ENCODE measurements around the gene GTF2H1. TPM values are rescaled to one million over a fixed set of nuclear protein-coding genes. Genes with fewer than 3 reads are reported as not detected.
A peak's percentile ranks its signal among the peaks of the same experiment; 100 is the strongest.
"Not testable (repeated sequence)": the region's sequence is repeated elsewhere in the genome, so short reads cannot be mapped to it uniquely, and the experiment has no call there.

The GTF2H1 gene
- polyA plus RNA-seq, 3 donors from 2014 or later = 24.3 to 33.8 (median 27.2) TPM

DNA sequence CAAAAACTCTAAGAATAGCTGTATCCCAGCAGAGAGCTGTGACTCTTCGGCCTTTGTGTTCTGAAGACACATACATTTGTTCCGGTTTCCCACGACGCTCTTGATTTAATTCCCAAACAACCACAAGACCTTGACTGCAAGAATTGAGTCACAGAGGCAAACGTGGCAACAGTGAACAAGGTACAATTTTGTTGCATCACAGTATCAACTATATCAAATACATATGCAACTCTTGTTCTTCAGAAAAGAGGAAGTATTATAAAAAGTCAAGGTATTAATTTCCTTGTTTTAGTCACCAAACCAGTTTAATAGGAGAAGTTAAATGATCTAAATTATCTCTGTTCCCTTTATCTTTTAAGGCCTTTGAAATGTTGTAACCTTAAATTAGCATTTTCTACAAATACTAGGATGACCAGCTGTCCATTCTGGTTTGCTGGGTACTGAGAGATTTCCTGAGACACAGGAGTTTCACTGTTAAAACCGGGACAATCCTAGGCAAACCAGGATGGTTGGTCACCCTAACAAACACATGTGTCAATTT is 11.5 kb upstream of the GTF2H1 start:
- Mint-ChIP-seq H3K27me3 (ENCODE audit: low read depth in 3 of 3) (no peaks in the 10 kb centered on the region), H3K36me3 (peaks cover 21 to 41% (median 37%) of the 10 kb centered on the region in 3 donors), H3K4me1 (no peaks in the 10 kb centered on the region), H3K27ac (peak overlapping the region in 1 of 6 donors; percentile 35), H3K9me3 (no peaks in the 10 kb centered on the region), H3K4me3 (no peak overlapping the region)
- no peak for DNase-seq

DNA sequence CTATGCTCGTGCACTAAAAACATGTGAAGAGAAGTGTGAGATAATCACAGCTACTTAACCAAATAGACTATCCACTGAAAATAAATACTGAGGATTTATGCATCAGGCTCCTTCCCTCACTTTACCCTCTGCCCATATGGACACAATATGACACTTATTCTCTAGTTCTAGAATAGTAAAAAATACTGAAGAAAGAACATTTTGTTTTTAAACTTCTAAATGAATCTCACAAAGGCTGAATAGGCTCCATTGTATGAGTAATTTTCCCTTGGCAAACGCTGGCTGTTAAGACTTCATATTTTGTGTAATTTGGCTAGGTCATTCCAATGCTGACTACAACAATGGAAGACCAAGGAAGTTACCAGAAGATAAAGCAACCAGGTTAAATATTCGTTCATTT is 10.4 kb upstream of the GTF2H1 start:
- Mint-ChIP-seq H3K36me3 (peaks cover 11 to 39% (median 26%) of the 10 kb centered on the region in 3 donors), H3K4me1 (no peaks in the 10 kb centered on the region), H3K4me3 (no peak overlapping the region), H3K27me3 (ENCODE audit: low read depth in 3 of 3) (no peaks in the 10 kb centered on the region), H3K9me3 (no peaks in the 10 kb centered on the region), H3K27ac (peak overlapping the region in 2 of 6 donors; percentile 7 to 20)
- DNase-seq = no peak

DNA sequence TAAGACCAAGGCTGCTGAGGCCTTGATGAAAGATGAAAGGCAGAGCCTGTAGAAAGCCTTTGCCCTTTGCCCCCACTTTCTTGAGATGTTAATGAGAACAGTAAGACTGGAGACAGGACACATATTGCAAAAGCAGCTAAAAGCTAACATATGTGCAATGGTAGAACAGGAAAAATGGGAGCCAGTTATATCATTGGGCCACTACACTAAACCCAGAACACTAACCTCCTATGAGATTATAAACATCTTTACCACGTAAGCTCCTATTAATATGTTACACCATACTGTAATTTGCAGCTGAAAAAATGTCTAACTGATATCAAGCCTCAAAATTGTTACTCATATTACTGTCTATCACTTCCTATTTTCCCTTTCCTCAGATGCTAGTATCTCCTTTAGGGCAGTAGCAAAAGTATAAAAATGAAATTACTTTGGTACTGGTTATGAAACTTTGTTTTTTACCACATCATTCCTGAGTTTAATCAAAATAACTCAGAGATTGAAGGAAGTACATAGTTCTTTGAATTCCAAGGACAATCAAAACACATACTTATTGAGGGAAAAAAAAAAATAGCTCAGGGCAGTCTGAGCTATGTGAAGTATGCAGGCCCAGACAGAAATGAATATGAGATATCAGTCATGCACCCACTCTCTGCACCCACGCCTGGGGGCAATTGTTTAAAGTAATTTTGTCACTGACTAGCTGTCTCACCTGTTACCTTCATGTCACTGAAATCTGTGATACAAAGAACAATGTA is 9.5 kb upstream of the GTF2H1 start:
- no peaks in the 10 kb centered on the region for H3K27me3 Mint-ChIP-seq (ENCODE audit: low read depth in 3 of 3)
- H3K4me3 Mint-ChIP-seq = no peak overlapping the region
- H3K36me3 Mint-ChIP-seq = peaks cover 11 to 38% (median 25%) of the 10 kb centered on the region in 3 donors
- H3K9me3 Mint-ChIP-seq = no peaks in the 10 kb centered on the region
- H3K27ac Mint-ChIP-seq = no peak overlapping the region
- no peaks in the 10 kb centered on the region for H3K4me1 Mint-ChIP-seq
- no peak for DNase-seq

DNA sequence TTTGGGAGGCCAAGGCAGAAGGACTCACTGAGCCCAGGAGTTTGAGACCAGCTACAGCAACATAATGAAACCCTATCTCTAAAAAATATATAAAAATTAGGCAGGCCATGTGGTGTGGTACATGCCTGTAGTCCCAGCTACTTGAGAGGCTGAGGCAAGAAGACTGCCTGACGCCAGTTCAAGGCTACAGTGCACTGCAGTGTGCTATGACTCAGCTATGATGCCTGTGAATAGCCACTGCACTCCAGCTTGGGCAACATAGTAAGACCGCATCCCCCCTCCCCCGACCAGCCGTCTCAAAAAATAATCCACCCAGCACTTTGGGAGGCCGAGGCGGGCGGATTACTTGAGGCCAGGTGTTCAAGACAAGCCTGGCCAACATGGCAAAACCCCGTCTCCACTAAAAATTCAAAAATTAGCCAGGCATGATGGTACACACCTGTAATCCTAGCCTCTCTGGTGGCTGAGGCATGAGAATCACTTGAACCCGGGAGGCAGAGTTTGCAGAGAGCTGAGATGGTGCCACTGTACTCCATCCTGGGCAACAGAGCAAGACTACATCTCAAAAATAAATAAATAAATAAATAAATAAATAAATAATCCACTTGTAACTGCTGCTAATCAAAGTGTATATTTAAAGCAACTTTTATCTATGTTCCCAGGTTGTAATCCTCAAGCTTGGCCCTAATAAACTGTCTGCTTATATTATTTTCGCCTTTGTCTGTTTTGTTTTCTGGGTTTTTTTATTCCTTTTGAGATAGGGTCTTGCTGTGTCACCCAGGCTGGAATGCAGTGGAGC is 8.2 kb upstream of the GTF2H1 start:
- Mint-ChIP-seq H3K36me3 (peaks cover 9 to 25% (median 15%) of the 10 kb centered on the region in 3 donors), H3K9me3 (no peaks in the 10 kb centered on the region), H3K4me1 (peaks cover 2 to 9% of the 10 kb centered on the region in 2 donors), H3K27me3 (ENCODE audit: low read depth in 3 of 3) (peaks cover 0 to under 1% (median 0%) of the 10 kb centered on the region in 3 donors), H3K27ac (no peak overlapping the region), H3K4me3 (no peak overlapping the region)
- DNase-seq = no peak

DNA sequence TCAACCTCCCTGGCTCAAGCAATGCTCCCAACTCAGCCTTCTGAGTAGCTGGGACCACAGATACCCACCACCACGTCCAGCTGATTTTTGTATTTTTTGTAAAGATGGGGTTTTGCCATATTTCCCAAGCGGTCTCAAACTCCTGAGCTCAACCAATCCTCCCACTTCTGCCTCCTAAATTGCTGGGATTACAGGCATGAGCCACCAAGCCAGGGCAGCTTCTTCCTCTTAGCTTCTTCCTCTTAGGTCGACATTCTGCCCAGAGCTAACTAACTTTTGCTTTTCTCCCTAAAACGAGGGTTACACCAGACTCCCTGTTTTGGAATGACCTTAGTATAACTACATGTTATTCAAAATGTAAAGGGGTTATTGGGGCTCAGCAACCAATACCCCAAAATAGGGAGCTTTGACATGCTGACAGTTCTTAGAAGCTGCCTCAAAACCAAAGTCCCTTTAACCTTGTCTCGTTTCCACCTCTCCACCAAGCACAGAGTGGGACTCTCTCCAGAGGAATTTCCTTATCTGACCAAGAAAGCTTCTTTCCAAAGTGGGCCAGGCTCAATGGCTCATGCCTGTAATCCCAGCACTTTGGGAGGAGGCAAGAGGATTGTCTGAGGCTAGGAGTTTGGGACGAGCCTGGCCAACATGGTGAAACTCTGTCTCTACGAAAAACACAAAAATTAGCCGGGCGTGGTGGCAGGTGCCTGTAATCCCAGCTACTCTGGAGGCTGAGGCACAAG is 7.4 kb upstream of the GTF2H1 start:
- peaks cover 7 to 17% of the 10 kb centered on the region in 2 donors for H3K4me1 Mint-ChIP-seq
- H3K4me3 Mint-ChIP-seq = no peak overlapping the region
- peaks cover 0 to 1% (median 0%) of the 10 kb centered on the region in 3 donors for H3K27me3 Mint-ChIP-seq (ENCODE audit: low read depth in 3 of 3)
- no peak for DNase-seq
- H3K36me3 Mint-ChIP-seq = peaks cover 7 to 19% (median 11%) of the 10 kb centered on the region in 3 donors
- peak overlapping the region in 1 of 6 donors; percentile 24 for H3K27ac Mint-ChIP-seq
- H3K9me3 Mint-ChIP-seq = no peaks in the 10 kb centered on the region

DNA sequence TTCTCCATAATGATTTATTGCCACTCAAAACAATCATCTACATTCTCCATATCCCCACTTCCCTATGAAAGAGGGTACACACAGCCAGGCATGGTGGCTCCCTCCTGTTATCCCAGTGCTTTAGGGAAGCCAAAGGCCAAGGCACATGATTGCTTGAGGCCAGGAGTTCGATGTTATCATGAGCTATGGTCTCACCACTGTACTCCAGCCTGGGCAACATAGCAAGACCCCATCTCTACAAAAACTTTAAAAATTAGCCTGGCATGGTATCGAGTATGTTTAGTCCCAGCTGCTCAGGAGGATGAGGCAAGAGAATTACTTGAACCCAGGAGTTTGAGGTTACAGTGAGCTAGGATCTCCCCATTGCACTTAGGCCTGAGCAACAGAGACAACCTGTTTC is 6.5 kb upstream of the GTF2H1 start:
- DNase-seq = no peak
- Mint-ChIP-seq H3K4me1 (peaks cover 12 to 27% of the 10 kb centered on the region in 2 donors), H3K4me3 (no peak overlapping the region), H3K27ac (no peak overlapping the region), H3K36me3 (peaks cover 2 to 11% (median 6%) of the 10 kb centered on the region in 3 donors), H3K27me3 (ENCODE audit: low read depth in 3 of 3) (peaks cover 0 to 1% (median 0%) of the 10 kb centered on the region in 3 donors), H3K9me3 (no peaks in the 10 kb centered on the region)

DNA sequence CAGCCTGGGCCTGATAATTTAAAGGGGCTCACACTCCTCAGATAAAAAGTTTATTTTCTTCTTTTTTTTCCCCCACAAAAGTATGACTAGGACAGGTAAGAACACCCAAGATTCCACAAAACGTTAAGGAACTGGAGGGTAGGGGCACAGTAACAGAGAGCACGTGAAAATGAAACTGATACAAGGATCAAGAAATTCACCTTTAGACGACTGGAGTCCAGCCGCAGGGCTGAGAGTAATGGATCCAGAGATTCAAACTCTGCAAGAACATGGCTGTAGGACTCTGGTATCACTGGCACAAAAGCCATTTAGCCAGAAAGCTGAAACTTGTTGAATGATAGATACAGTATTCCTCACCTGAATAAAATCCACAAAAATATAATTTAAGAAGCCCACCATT is 4.8 kb upstream of the GTF2H1 start:
- peaks cover 24 to 42% of the 10 kb centered on the region in 2 donors for H3K4me1 Mint-ChIP-seq
- peaks cover 0 to 5% (median 0%) of the 10 kb centered on the region in 3 donors for H3K36me3 Mint-ChIP-seq
- no peak for DNase-seq
- no peak overlapping the region for H3K27ac Mint-ChIP-seq
- peaks cover 8 to 14% (median 8%) of the 10 kb centered on the region in 3 donors for H3K27me3 Mint-ChIP-seq (ENCODE audit: low read depth in 3 of 3)
- H3K9me3 Mint-ChIP-seq = no peaks in the 10 kb centered on the region
- H3K4me3 Mint-ChIP-seq = no peak overlapping the region

DNA sequence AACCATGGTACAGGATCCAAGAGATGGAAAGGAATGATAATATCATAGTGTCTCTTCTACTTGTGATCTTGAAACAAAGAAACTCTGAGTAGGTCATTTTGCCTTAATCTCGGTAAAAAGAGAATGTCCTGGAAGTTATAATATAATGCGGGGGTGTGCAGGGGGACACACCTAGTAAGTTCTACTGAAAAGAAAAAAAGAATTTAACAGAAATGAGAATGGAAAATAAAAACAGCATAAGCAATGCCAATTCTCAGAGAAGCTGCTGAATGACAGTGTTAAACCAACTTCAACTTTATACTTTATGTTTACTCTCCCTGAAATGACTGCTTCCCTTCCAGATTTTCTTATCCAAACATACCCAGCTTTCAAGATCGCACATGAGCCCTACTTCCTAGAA is 2.5 kb upstream of the GTF2H1 start:
- peaks cover 46 to 66% of the 10 kb centered on the region in 2 donors for H3K4me1 Mint-ChIP-seq
- H3K27ac Mint-ChIP-seq = peak overlapping the region in 4 of 6 donors; percentile 6 to 100 (median 74)
- H3K4me3 Mint-ChIP-seq = peak overlapping the region in 1 of 5 donors; percentile 8

DNA sequence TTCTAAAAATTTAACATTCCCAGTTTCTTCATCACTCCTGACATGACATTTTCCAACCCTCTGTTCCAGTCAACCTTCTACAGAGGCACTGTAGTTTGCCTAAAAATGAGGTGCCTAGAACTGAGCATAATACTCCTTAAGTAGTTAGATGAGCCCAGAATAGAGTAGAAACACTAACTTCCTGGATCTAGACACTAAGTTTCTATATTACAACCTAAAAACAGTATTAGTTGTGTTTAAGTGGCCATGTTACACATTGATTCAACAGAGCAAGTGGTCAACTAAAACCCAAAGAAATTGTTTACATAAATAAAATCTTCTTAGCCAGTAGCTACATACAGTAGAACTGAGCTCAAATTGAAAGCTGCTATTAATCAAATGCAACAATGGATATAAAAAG is 1.8 kb upstream of the GTF2H1 start:
- Mint-ChIP-seq H3K27ac (peak overlapping the region in 5 of 6 donors; percentile 20 to 100 (median 71)), H3K4me3 (peak overlapping the region in 4 of 5 donors; percentile 13 to 51 (median 28)), H3K27me3 (ENCODE audit: low read depth in 3 of 3) (peaks cover 8 to 18% (median 12%) of the 10 kb centered on the region in 3 donors), H3K9me3 (no peaks in the 10 kb centered on the region), H3K4me1 (peaks cover 52 to 73% of the 10 kb centered on the region in 2 donors), H3K36me3 (peaks cover 0 to 3% (median 0%) of the 10 kb centered on the region in 3 donors)
- no peak for DNase-seq

More for the DNA sequence above, 2.5 kb upstream of the GTF2H1 start:
- Mint-ChIP-seq H3K9me3 (no peaks in the 10 kb centered on the region), H3K36me3 (peaks cover 0 to 5% (median 0%) of the 10 kb centered on the region in 3 donors), H3K27me3 (ENCODE audit: low read depth in 3 of 3) (peaks cover 8 to 18% (median 12%) of the 10 kb centered on the region in 3 donors)
- DNase-seq = no peak

DNA sequence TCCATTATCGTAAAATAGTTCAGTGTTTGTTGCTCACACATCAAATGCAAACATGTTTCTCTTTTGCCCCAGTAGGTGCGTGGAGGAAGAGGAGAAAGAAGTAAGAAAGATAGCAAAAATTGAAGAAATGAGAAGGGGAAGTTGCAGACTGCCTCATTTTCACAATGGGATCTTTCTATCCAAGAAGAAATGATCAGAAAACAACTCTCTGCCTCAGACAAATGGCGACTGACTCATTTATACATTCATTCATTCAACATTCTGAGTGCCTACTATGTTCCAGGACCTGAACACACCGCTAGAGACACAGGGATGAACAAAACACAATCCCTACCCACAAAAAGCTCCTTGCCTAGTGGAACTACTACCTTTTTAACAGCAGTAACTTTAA is 794 bp upstream of the GTF2H1 start:
- H3K27me3 Mint-ChIP-seq (ENCODE audit: low read depth in 3 of 3) = peaks cover 8 to 18% (median 12%) of the 10 kb centered on the region in 3 donors
- peaks cover 52 to 78% of the 10 kb centered on the region in 2 donors for H3K4me1 Mint-ChIP-seq
- H3K36me3 Mint-ChIP-seq = peaks cover 0 to 2% (median 0%) of the 10 kb centered on the region in 3 donors
- peak in 1 of 3 donors; percentile 2 for DNase-seq
- H3K9me3 Mint-ChIP-seq = no peaks in the 10 kb centered on the region
- H3K4me3 Mint-ChIP-seq = peak overlapping the region; percentile 95 to 100 (median 99)
- H3K27ac Mint-ChIP-seq = peak overlapping the region; percentile 99 to 100 (median 100)

DNA sequence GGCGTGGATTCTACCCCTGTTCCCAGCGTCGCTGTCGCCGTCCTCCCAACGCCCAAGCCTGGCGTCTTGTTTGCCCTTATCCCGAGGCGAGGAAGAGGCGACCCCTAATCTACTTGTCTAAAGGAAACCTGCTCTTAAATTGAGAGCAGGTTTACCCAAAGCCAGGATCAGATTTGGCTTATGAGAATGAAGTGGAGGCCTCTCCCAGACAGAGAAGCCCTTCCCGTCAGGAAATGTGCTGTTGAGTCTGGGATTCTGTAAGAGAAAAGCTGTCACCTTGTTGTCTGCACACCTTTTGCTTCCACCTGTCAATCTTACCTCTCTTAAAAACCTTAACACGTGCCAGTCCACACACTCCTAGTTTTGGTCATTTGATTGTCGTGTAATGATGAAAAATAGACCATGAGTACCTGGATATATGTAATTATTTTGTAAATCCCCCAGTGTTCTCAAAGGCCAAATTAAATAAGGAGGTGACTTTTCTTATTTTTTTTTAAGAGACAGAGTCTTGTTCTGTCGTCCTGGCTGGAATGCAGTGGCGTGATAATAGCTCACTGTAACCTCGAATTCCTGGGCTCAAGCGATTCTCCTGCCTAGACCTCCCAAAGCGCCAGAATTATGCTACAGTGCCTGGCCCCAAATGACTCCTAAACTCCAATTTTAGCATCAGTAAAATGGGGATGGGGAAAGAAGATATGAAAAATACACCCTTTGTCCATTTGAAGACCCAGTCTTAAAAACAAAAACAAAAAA is 627 bp downstream of the GTF2H1 start:
- Mint-ChIP-seq H3K36me3 (peaks cover 0 to 3% (median 0%) of the 10 kb centered on the region in 3 donors), H3K9me3 (no peaks in the 10 kb centered on the region), H3K4me1 (peaks cover 52 to 81% of the 10 kb centered on the region in 2 donors), H3K27ac (peak overlapping the region; percentile 99 to 100 (median 100)), H3K4me3 (peak overlapping the region; percentile 95 to 100 (median 99)), H3K27me3 (ENCODE audit: low read depth in 3 of 3) (peaks cover 8 to 18% (median 12%) of the 10 kb centered on the region in 3 donors)
- no peak for DNase-seq

DNA sequence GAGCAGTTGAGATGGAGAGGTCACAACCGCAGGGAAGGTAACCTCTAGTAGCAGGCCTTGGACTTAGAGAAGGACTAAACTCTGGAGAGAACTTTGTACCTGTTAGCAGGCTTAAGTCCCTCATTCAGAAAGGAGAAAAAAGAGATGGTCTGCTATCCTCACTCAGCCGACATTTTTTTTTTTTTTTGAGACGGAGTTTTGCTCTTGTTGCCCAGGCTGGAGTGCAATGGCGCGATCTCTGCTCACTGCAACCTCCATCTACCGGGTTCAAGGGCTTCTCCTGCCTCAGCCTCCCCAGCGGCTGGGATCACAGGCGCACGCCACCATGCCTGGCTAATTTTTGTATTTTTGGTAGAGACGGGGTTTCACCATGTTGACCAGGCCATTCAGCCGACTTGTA is 1.5 kb downstream of the GTF2H1 start:
- Mint-ChIP-seq H3K4me3 (peak overlapping the region; percentile 95 to 100 (median 99)), H3K27ac (peak overlapping the region; percentile 99 to 100 (median 100)), H3K27me3 (ENCODE audit: low read depth in 3 of 3) (peaks cover 8 to 18% (median 12%) of the 10 kb centered on the region in 3 donors), H3K4me1 (peaks cover 52 to 75% of the 10 kb centered on the region in 2 donors)
- H3K36me3 Mint-ChIP-seq, DNase-seq, H3K9me3 Mint-ChIP-seq: not testable (repeated sequence)
